Tibial artery (tissue), 4 donors: ENCODE results near the gene SAMMSON.

Experiments used
- DNase-seq, 2 donors: peaks; one replicate each; pipeline ENCODE4 v3.0.0-alpha.2; 2019
- H3K27ac ChIP-seq, 2 donors: fragments of 200-600 bp; sonication (generic) in 1 of 2; 1 replicate in 1 of 2; 2 replicates in 1 of 2; pipeline ENCODE4 v1.5.1; 2018 to 2019; ENCODE audit warnings: mild to moderate bottlenecking in 1 of 2
- H3K27me3 ChIP-seq, 2 donors: fragments of 200-600 bp; sonication (generic) in 1 of 2; one replicate each; pipeline versions ENCODE4 v1.5.1 to v1.6.0; 2016 to 2019
- H3K36me3 ChIP-seq, 3 donors: fragments of 200-600 bp; sonication (generic) in 2 of 3; one replicate each; pipeline ENCODE4 v1.5.1; 2016 to 2019; ENCODE audit warnings: mild to moderate bottlenecking in 2 of 3
- H3K4me1 ChIP-seq, 4 donors: fragments of 200-600 bp; sonication (generic) in 2 of 4; 1 replicate in 3 of 4; 2 replicates in 1 of 4; pipeline ENCODE4 v1.5.1; 2016 to 2019
- H3K4me3 ChIP-seq, 2 donors: fragments of 200-600 bp; sonication (generic) in 1 of 2; 1 replicate in 1 of 2; 2 replicates in 1 of 2; pipeline ENCODE4 v1.5.1; 2018 to 2019; ENCODE audit warnings: mild to moderate bottlenecking in 2 of 2
- H3K9me3 ChIP-seq, 3 donors: fragments of 200-600 bp; sonication (generic) in 1 of 3; one replicate each; pipeline ENCODE4 v1.5.1; 2016 to 2019
- intact Hi-C: fragments of 100-400 bp; cut with DNase I; formaldehyde crosslinking; loops from one replicate; pipeline ENCODE4 v1.15.0; 2023; ENCODE audit warnings: low total_unique reads
- TF ChIP-seq, protein P1 (sequence below), 2 experiments: fragments of 200-600 bp in 1 of 2; fragments of 450-650 bp in 1 of 2; IDR thresholded peaks; one replicate each; pipeline ENCODE4 v1.5.1; 2017 to 2019; ENCODE audit warnings: antibody characterized with exemption in 2 of 2, mild to moderate bottlenecking in 1 of 2, moderate library complexity in 1 of 2

The SAMMSON gene

DNA sequence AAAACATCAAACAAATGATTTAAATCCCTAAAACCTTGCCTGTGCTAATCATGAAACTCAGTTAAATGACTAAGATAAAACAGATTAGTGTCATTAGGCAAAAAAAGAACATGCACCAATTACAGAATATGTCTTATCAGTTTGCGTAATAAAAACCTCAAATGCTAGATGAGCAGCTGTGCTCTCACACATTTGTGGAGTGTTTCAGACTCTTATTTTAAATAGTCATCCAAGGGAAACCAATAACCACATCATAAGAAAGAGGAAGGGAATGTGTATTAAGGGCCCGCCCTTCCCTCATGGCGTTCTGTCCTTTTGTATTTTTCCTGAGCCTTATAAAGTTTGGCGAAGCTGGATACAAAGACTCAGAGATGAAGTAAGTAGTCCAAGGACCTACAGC is 6.6 kb downstream of the SAMMSON start:
- H3K4me1 ChIP-seq = peaks cover 0 to 5% (median 2%) of the 10 kb centered on the region in 4 donors
- intact Hi-C loops = no loop called here
- no peak overlapping the region for H3K4me3 ChIP-seq
- no peaks in the 10 kb centered on the region for H3K9me3 ChIP-seq
- no peaks in the 10 kb centered on the region for H3K36me3 ChIP-seq
- no peak for DNase-seq
- TF ChIP-seq, protein P1, sequence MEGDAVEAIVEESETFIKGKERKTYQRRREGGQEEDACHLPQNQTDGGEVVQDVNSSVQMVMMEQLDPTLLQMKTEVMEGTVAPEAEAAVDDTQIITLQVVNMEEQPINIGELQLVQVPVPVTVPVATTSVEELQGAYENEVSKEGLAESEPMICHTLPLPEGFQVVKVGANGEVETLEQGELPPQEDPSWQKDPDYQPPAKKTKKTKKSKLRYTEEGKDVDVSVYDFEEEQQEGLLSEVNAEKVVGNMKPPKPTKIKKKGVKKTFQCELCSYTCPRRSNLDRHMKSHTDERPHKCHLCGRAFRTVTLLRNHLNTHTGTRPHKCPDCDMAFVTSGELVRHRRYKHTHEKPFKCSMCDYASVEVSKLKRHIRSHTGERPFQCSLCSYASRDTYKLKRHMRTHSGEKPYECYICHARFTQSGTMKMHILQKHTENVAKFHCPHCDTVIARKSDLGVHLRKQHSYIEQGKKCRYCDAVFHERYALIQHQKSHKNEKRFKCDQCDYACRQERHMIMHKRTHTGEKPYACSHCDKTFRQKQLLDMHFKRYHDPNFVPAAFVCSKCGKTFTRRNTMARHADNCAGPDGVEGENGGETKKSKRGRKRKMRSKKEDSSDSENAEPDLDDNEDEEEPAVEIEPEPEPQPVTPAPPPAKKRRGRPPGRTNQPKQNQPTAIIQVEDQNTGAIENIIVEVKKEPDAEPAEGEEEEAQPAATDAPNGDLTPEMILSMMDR (IDR thresholded peaks at IDR 0.05) = no peak
- H3K27me3 ChIP-seq = no peaks in the 10 kb centered on the region
- H3K27ac ChIP-seq = no peak overlapping the region

DNA sequence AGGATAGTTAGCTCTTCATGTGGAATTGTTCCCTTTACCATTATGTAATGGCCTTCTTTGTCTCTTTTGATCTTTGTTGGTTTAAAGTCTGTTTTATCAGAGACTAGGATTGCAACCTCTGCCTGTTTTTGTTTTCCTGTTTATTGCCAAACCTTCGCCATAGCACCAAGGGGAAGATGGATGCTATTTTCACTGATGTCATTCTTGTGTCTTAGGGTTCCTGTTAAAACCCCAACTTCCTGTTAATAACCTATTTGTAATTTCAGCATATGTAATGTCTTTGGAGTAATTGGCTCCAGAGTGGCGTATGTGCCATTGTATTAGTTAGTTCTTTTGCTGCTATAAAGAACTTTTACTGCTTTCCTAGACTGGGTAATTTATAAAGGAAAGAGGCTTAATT is 10.8 kb downstream of the SAMMSON start:
- Histone ChIP-seq H3K9me3 (no peaks in the 10 kb centered on the region), H3K4me1 (peaks cover 0 to 32% (median 11%) of the 10 kb centered on the region in 4 donors), H3K4me3 (no peak overlapping the region), H3K27ac (no peak overlapping the region), H3K36me3 (no peaks in the 10 kb centered on the region), H3K27me3 (no peaks in the 10 kb centered on the region)
- TF ChIP-seq, protein P1 (IDR thresholded peaks at IDR 0.05) = no peak
- DNase-seq = no peak
- intact Hi-C loops = no loop called here

DNA sequence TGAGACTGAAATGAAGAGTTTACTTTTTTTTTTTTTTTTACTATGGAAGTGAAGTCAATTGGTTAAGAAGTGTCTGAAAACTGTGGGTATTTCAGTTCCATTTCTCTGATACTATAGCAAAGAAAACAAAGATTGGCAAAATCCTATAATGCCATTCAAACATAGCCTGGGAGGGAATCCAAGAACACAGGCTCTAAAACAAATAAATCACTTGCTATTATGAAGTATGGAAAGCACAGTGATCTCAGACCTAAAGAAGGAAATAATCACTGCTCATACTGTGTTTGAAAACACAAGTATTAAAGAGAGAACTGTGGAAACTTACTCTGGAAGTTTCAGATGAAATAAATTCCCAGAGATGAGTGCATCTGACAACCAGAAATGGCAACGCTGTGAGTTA is 12.0 kb downstream of the SAMMSON start:
- Histone ChIP-seq H3K9me3 (no peaks in the 10 kb centered on the region), H3K27ac (peak overlapping the region; percentile 62 to 69), H3K36me3 (no peaks in the 10 kb centered on the region), H3K4me1 (peaks cover 0 to 32% (median 11%) of the 10 kb centered on the region in 4 donors), H3K27me3 (no peaks in the 10 kb centered on the region), H3K4me3 (no peak overlapping the region)
- DNase-seq = no peak
- intact Hi-C loops = no loop called here
- TF ChIP-seq, protein P1 (IDR thresholded peaks at IDR 0.05) = no peak

DNA sequence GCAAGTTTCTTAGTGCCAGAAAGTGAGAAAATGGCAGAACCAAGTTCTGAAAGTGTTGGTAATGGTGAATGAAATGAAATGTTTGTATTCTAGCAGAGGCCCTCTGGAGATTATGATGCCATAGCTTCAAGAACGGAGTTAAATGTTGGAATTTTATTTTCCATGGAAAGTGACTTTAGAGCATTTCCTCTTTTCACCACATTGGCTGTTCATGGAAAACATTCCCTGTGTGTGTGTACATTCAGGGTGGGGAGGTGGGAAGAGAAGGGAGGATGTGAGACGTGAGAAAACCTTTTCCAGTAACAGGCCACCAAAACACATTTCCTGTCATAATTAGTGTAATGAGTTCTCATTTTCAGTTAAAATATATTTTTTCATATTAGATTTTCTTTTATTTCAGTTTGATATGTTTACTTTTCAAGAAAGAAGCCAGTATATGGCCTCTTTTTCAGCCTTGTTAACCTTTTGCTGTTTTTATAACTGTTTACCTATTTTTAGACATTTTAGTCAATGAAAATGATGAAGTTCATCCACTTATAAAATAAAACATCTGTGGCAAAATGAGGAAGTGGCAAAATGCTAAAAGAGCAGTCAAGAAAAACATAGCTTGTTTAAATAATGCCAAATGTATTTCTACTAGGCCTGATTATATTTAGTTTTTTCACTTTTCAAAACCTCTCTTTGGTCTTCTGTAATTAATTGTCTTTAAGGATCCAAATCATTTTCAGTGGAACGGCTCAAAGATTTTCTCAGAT is 21.6 kb downstream of the SAMMSON start:
- peaks cover 0 to 22% (median 7%) of the 10 kb centered on the region in 4 donors for H3K4me1 ChIP-seq
- H3K9me3 ChIP-seq = no peaks in the 10 kb centered on the region
- H3K4me3 ChIP-seq = no peak overlapping the region
- intact Hi-C loops = no loop called here
- no peaks in the 10 kb centered on the region for H3K27me3 ChIP-seq
- no peak for DNase-seq
- TF ChIP-seq, protein P1 (IDR thresholded peaks at IDR 0.05) = no peak
- H3K36me3 ChIP-seq = no peaks in the 10 kb centered on the region
- peak overlapping the region; percentile 36 to 37 for H3K27ac ChIP-seq

DNA sequence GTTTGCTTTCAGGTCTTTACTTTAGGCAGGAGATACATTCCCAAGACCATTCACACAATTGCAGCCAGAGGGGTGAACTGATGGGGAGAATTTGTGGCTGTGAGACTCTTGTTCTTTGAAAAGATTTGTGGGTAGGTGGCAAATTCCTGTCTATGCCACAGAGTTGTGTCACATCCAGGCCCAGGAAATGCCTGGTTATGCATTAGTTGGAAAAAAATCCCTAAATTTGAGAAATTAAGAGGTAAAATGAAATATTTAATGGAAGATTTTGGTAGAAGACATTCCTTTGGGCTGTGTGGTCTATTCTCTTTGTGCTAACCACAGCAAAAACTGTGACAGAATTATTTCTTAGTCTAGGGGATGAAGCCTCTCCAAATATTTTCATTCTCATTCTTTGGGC is 28.8 kb downstream of the SAMMSON start:
- intact Hi-C loops = no loop called here
- Histone ChIP-seq H3K4me1 (no peaks in the 10 kb centered on the region), H3K27me3 (no peaks in the 10 kb centered on the region), H3K9me3 (no peaks in the 10 kb centered on the region), H3K4me3 (no peak overlapping the region), H3K36me3 (no peaks in the 10 kb centered on the region), H3K27ac (no peak overlapping the region)
- TF ChIP-seq, protein P1 (IDR thresholded peaks at IDR 0.05) = no peak
- DNase-seq = no peak
